Glutamatergic neuron (in vitro differentiated cells): ENCODE measurements around the gene TTBK1. TPM values are rescaled to one million over a fixed set of nuclear protein-coding genes. Genes with fewer than 3 reads are reported as not detected.

Source experiments
- DNase-seq: peaks from one replicate; pipeline ENCODE4 v3.0.0; 2022
- H3K27ac Mint-ChIP-seq: one replicate; pipeline ENCODE4 v1.8.0; 2020; ENCODE audit warnings: mild to moderate bottlenecking, mixed read lengths, inconsistent platforms; ENCODE audit not compliant: unreplicated experiment
- H3K27me3 Mint-ChIP-seq: one replicate; pipeline ENCODE4 v1.8.0; 2020; ENCODE audit warnings: mild to moderate bottlenecking, moderate library complexity, mixed read lengths, inconsistent platforms; ENCODE audit not compliant: unreplicated experiment
- H3K36me3 Mint-ChIP-seq: one replicate; pipeline ENCODE4 v1.8.0; 2020; ENCODE audit warnings: mild to moderate bottlenecking, mixed read lengths, inconsistent platforms; ENCODE audit not compliant: unreplicated experiment
- H3K4me1 Mint-ChIP-seq: one replicate; pipeline ENCODE4 v1.8.0; 2020; ENCODE audit warnings: mild to moderate bottlenecking, low read depth, mixed read lengths, inconsistent platforms; ENCODE audit not compliant: unreplicated experiment
- H3K4me3 Mint-ChIP-seq: one replicate; pipeline ENCODE4 v1.8.0; 2020; ENCODE audit warnings: mild to moderate bottlenecking, mixed read lengths, inconsistent platforms; ENCODE audit not compliant: unreplicated experiment
- H3K9me3 Mint-ChIP-seq: one replicate; pipeline ENCODE4 v1.8.0; 2020; ENCODE audit warnings: mild to moderate bottlenecking, moderate library complexity, mixed read lengths, inconsistent platforms; ENCODE audit not compliant: unreplicated experiment
- CTCF ChIP-seq: fragments of 200-600 bp; sonication (generic); IDR thresholded peaks from one replicate; pipeline ENCODE4 v1.5.0; 2021; ENCODE audit not compliant: partially characterized antibody, unreplicated experiment
- total RNA-seq: library from RNA; stranded (reverse); fragmentation: NEBNext Ultra II Directional; extraction: Animal tissue kit (Norgen Biotek cat#: 25700); gene quantifications from one replicate; pipeline ENCODE4 v1.2.1, GENCODE V29; 2021; ENCODE audit not compliant: unreplicated experiment

Gene TTBK1
- total RNA-seq, 1 donor from 2014 or later = 47.3 TPM

GRCh38 chr6:43217351-43217750 is 25.9 kb upstream of the TTBK1 start:
- peaks cover 16% of the 10 kb centered on the region for H3K4me1 Mint-ChIP-seq
- H3K4me3 Mint-ChIP-seq = no peak overlapping the region
- H3K27me3 Mint-ChIP-seq = peaks cover 15% of the 10 kb centered on the region
- H3K9me3 Mint-ChIP-seq = peaks cover 2% of the 10 kb centered on the region
- no peak for DNase-seq
- no peak overlapping the region for H3K27ac Mint-ChIP-seq
- no peak for TF ChIP-seq CTCF
- H3K36me3 Mint-ChIP-seq = no peaks in the 10 kb centered on the region

- H3K9me3 Mint-ChIP-seq = peaks cover 2% of the 10 kb centered on the region
These were observed 24.2 kb upstream of the TTBK1 start for GRCh38 chr6:43219119-43219518.

GRCh38 chr6:43219814-43220213 is 23.5 kb upstream of the TTBK1 start:
- H3K9me3 Mint-ChIP-seq = peaks cover 2% of the 10 kb centered on the region
- H3K27me3 Mint-ChIP-seq = peaks cover 15% of the 10 kb centered on the region
- DNase-seq = no peak
- no peak overlapping the region for H3K27ac Mint-ChIP-seq
- peaks cover 15% of the 10 kb centered on the region for H3K4me1 Mint-ChIP-seq
- H3K36me3 Mint-ChIP-seq = no peaks in the 10 kb centered on the region
- no peak for TF ChIP-seq CTCF
- H3K4me3 Mint-ChIP-seq = no peak overlapping the region

More at GRCh38 chr6:43219119-43219518, 24.2 kb upstream of the TTBK1 start:
- Mint-ChIP-seq H3K36me3 (no peaks in the 10 kb centered on the region), H3K4me3 (no peak overlapping the region), H3K27ac (no peak overlapping the region), H3K4me1 (peaks cover 15% of the 10 kb centered on the region), H3K27me3 (peaks cover 19% of the 10 kb centered on the region)
- no peak for DNase-seq
- TF ChIP-seq CTCF = no peak

- Mint-ChIP-seq H3K36me3 (no peaks in the 10 kb centered on the region), H3K27ac (no peak overlapping the region), H3K4me3 (no peak overlapping the region), H3K9me3 (peaks cover 2% of the 10 kb centered on the region), H3K4me1 (peaks cover 9% of the 10 kb centered on the region), H3K27me3 (peaks cover 15% of the 10 kb centered on the region)
- TF ChIP-seq CTCF = no peak
- DNase-seq = no peak
These were observed 22.8 kb upstream of the TTBK1 start for GRCh38 chr6:43220439-43220951.

- peaks cover 4% of the 10 kb centered on the region for H3K9me3 Mint-ChIP-seq
- H3K27ac Mint-ChIP-seq = no peak overlapping the region
These were observed 22.0 kb upstream of the TTBK1 start for GRCh38 chr6:43221046-43221972.

More at GRCh38 chr6:43221046-43221972, 22.0 kb upstream of the TTBK1 start:
- Mint-ChIP-seq H3K4me1 (peaks cover 3% of the 10 kb centered on the region), H3K4me3 (no peak overlapping the region), H3K36me3 (no peaks in the 10 kb centered on the region), H3K27me3 (peaks cover 13% of the 10 kb centered on the region)
- no peak for TF ChIP-seq CTCF
- DNase-seq = no peak
